Dermis blood vessel endothelial cell (primary cell): ENCODE measurements around the gene RTL1. TPM values are rescaled to one million over a fixed set of nuclear protein-coding genes. Genes with fewer than 3 reads are reported as not detected.
A peak's percentile ranks its signal among the peaks of the same experiment; 100 is the strongest.

Experiments used
- DNase-seq: peaks from one replicate; pipeline ENCODE4 v3.0.0; 2010
- total RNA-seq: library from RNA; depleted of rRNA; stranded (reverse); fragments of >200 nt; gene quantifications from 2 replicates; pipeline ENCODE4 v1.2.3, GENCODE V29; 2014

RTL1 gene
- not detected in 2 replicates for total RNA-seq

- DNase-seq: no peak
These were observed at the start of gene RTL1 for GRCh38 chr14:100903672-100904185. TSS of gene RTL1 (minus strand) at chr14:100903722. CDS start at chr14:100884788, 18,934 bp downstream.

GRCh38 chr14:100950024-100950423, 46.5 kb upstream of the RTL1 start:
- DNase-seq: no peak

GRCh38 chr14:100944052-100944451, 40.5 kb upstream of the RTL1 start:
- no peak for DNase-seq

GRCh38 chr14:100930270-100930669, 26.7 kb upstream of the RTL1 start:
- DNase-seq: no peak

- DNase-seq: no peak
These were observed 12.0 kb upstream of the RTL1 start for GRCh38 chr14:100915560-100915959.

- no peak for DNase-seq
These were observed 11.1 kb upstream of the RTL1 start for GRCh38 chr14:100914597-100915021.

- DNase-seq: no peak
These were observed 8.3 kb upstream of the RTL1 start for GRCh38 chr14:100911665-100912316.

- DNase-seq: no peak
These were observed 7.6 kb upstream of the RTL1 start for GRCh38 chr14:100910888-100911664.

GRCh38 chr14:100909439-100909838, 5.9 kb upstream of the RTL1 start:
- no peak for DNase-seq

GRCh38 chr14:100907240-100907639, 3.7 kb upstream of the RTL1 start:
- no peak for DNase-seq

- peak; percentile 19 for DNase-seq
These were observed 2.9 kb upstream of the RTL1 start for GRCh38 chr14:100906420-100906819.

GRCh38 chr14:100905166-100905565, 1.6 kb upstream of the RTL1 start:
- DNase-seq: no peak

GRCh38 chr14:100904307-100905087, 975 bp upstream of the RTL1 start:
- peak; percentile 13 for DNase-seq

GRCh38 chr14:100903134-100903468, 421 bp downstream of the RTL1 start:
- DNase-seq: no peak

GRCh38 chr14:100902295-100903133, 1.0 kb downstream of the RTL1 start:
- DNase-seq: peak; percentile 19

GRCh38 chr14:100901391-100902183, 1.9 kb downstream of the RTL1 start:
- DNase-seq: no peak

GRCh38 chr14:100900837-100901390, 2.6 kb downstream of the RTL1 start:
- peak; percentile 47 for DNase-seq

GRCh38 chr14:100899884-100900771, 3.4 kb downstream of the RTL1 start:
- peak; percentile 20 for DNase-seq

- DNase-seq: peak; percentile 63
These were observed 4.3 kb downstream of the RTL1 start for GRCh38 chr14:100898935-100899883.
